ENCODE measurements around the gene PIGT.

Gene PIGT

GRCh38 chr20:45450097-45450818 is 34.3 kb downstream of the PIGT start:
- H3K9me3 Mint-ChIP-seq, result no peaks in the 10 kb centered on the region
- H3K4me1 Mint-ChIP-seq (ENCODE audit: low read depth), result peaks cover 12% of the 10 kb centered on the region
- H3K4me3 Mint-ChIP-seq, result no peak overlapping the region
- H3K27me3 Mint-ChIP-seq (ENCODE audit: low read depth), result peaks cover 10% of the 10 kb centered on the region
- DNase-seq (ENCODE audit: low spot score), result no peak
- no peaks in the 10 kb centered on the region for H3K36me3 Mint-ChIP-seq (ENCODE audit: low read depth)
- no peak overlapping the region for H3K27ac Mint-ChIP-seq

- Mint-ChIP-seq H3K27ac (no peak overlapping the region), H3K9me3 (no peaks in the 10 kb centered on the region), H3K36me3 (ENCODE audit: low read depth) (no peaks in the 10 kb centered on the region), H3K4me3 (no peak overlapping the region), H3K27me3 (ENCODE audit: low read depth) (no peaks in the 10 kb centered on the region), H3K4me1 (ENCODE audit: low read depth) (peaks cover 2% of the 10 kb centered on the region)
- no peak for DNase-seq (ENCODE audit: low spot score)
Measured at GRCh38 chr20:45452238-45452637, 36.3 kb downstream of the PIGT start.

- Mint-ChIP-seq H3K27ac (no peak overlapping the region), H3K4me1 (ENCODE audit: low read depth) (peaks cover 2% of the 10 kb centered on the region)
- no peak for DNase-seq (ENCODE audit: low spot score)
Measured at GRCh38 chr20:45452772-45453691, 37.1 kb downstream of the PIGT start.

GRCh38 chr20:45456632-45457031 is 40.7 kb downstream of the PIGT start:
- H3K27me3 Mint-ChIP-seq (ENCODE audit: low read depth), result no peaks in the 10 kb centered on the region
- H3K9me3 Mint-ChIP-seq, result no peaks in the 10 kb centered on the region
- no peaks in the 10 kb centered on the region for H3K4me1 Mint-ChIP-seq (ENCODE audit: low read depth)
- no peak overlapping the region for H3K4me3 Mint-ChIP-seq
- no peak for DNase-seq (ENCODE audit: low spot score)
- H3K27ac Mint-ChIP-seq, result no peak overlapping the region
- H3K36me3 Mint-ChIP-seq (ENCODE audit: low read depth), result no peaks in the 10 kb centered on the region

More at GRCh38 chr20:45452772-45453691, 37.1 kb downstream of the PIGT start:
- Mint-ChIP-seq H3K36me3 (ENCODE audit: low read depth) (no peaks in the 10 kb centered on the region), H3K27me3 (ENCODE audit: low read depth) (no peaks in the 10 kb centered on the region), H3K9me3 (no peaks in the 10 kb centered on the region), H3K4me3 (no peak overlapping the region)

GRCh38 chr20:45459606-45460005 is 43.7 kb downstream of the PIGT start:
- Mint-ChIP-seq H3K27me3 (ENCODE audit: low read depth) (no peaks in the 10 kb centered on the region), H3K4me1 (ENCODE audit: low read depth) (no peaks in the 10 kb centered on the region), H3K9me3 (no peaks in the 10 kb centered on the region), H3K27ac (no peak overlapping the region), H3K4me3 (no peak overlapping the region), H3K36me3 (ENCODE audit: low read depth) (no peaks in the 10 kb centered on the region)
- no peak for DNase-seq (ENCODE audit: low spot score)

GRCh38 chr20:45461225-45461624 is 45.3 kb downstream of the PIGT start:
- H3K9me3 Mint-ChIP-seq, result no peaks in the 10 kb centered on the region
- no peaks in the 10 kb centered on the region for H3K4me1 Mint-ChIP-seq (ENCODE audit: low read depth)
- DNase-seq (ENCODE audit: low spot score), result no peak
- H3K27me3 Mint-ChIP-seq (ENCODE audit: low read depth), result peaks cover 1% of the 10 kb centered on the region
- H3K36me3 Mint-ChIP-seq (ENCODE audit: low read depth), result no peaks in the 10 kb centered on the region
- no peak overlapping the region for H3K4me3 Mint-ChIP-seq
- no peak overlapping the region for H3K27ac Mint-ChIP-seq

GRCh38 chr20:45462711-45463509 is 47.0 kb downstream of the PIGT start:
- Mint-ChIP-seq H3K36me3 (ENCODE audit: low read depth) (no peaks in the 10 kb centered on the region), H3K9me3 (no peaks in the 10 kb centered on the region), H3K4me1 (ENCODE audit: low read depth) (no peaks in the 10 kb centered on the region), H3K27me3 (ENCODE audit: low read depth) (peaks cover 11% of the 10 kb centered on the region), H3K4me3 (no peak overlapping the region), H3K27ac (no peak overlapping the region)
- no peak for DNase-seq (ENCODE audit: low spot score)

- Mint-ChIP-seq H3K9me3 (no peaks in the 10 kb centered on the region), H3K27me3 (ENCODE audit: low read depth) (peaks cover 18% of the 10 kb centered on the region), H3K4me3 (no peak overlapping the region), H3K4me1 (ENCODE audit: low read depth) (no peaks in the 10 kb centered on the region), H3K27ac (no peak overlapping the region), H3K36me3 (ENCODE audit: low read depth) (no peaks in the 10 kb centered on the region)
- no peak for DNase-seq (ENCODE audit: low spot score)
Measured at GRCh38 chr20:45463709-45464108, 47.8 kb downstream of the PIGT start.

- H3K4me3 Mint-ChIP-seq, result no peak overlapping the region
- peaks cover 32% of the 10 kb centered on the region for H3K27me3 Mint-ChIP-seq (ENCODE audit: low read depth)
- no peaks in the 10 kb centered on the region for H3K4me1 Mint-ChIP-seq (ENCODE audit: low read depth)
- H3K36me3 Mint-ChIP-seq (ENCODE audit: low read depth), result no peaks in the 10 kb centered on the region
- no peak for DNase-seq (ENCODE audit: low spot score)
- no peaks in the 10 kb centered on the region for H3K9me3 Mint-ChIP-seq
- H3K27ac Mint-ChIP-seq, result no peak overlapping the region
Measured at GRCh38 chr20:45465491-45466266, 49.7 kb downstream of the PIGT start.

GRCh38 chr20:45467172-45467571 is 51.2 kb downstream of the PIGT start:
- no peak overlapping the region for H3K27ac Mint-ChIP-seq
- H3K9me3 Mint-ChIP-seq, result no peaks in the 10 kb centered on the region
- H3K4me3 Mint-ChIP-seq, result no peak overlapping the region
- peaks cover 44% of the 10 kb centered on the region for H3K27me3 Mint-ChIP-seq (ENCODE audit: low read depth)
- no peaks in the 10 kb centered on the region for H3K4me1 Mint-ChIP-seq (ENCODE audit: low read depth)
- no peak for DNase-seq (ENCODE audit: low spot score)
- H3K36me3 Mint-ChIP-seq (ENCODE audit: low read depth), result no peaks in the 10 kb centered on the region

GRCh38 chr20:45467861-45468260 is 51.9 kb downstream of the PIGT start:
- H3K27ac Mint-ChIP-seq, result no peak overlapping the region
- H3K9me3 Mint-ChIP-seq, result no peaks in the 10 kb centered on the region
- DNase-seq (ENCODE audit: low spot score), result no peak
- H3K4me1 Mint-ChIP-seq (ENCODE audit: low read depth), result no peaks in the 10 kb centered on the region
- peaks cover 44% of the 10 kb centered on the region for H3K27me3 Mint-ChIP-seq (ENCODE audit: low read depth)
- H3K36me3 Mint-ChIP-seq (ENCODE audit: low read depth), result no peaks in the 10 kb centered on the region
- no peak overlapping the region for H3K4me3 Mint-ChIP-seq

GRCh38 chr20:45469336-45470261 is 53.7 kb downstream of the PIGT start, which contains the start of gene WFDC2:
TSS of gene WFDC2 (plus strand) at chr20:45469753. CDS start at chr20:45469782, 29 bp downstream.
- no peak for DNase-seq (ENCODE audit: low spot score)
- no peak within 1 kb of the TSS for H3K27ac Mint-ChIP-seq
- peak within 1 kb of the TSS; percentile 19 for H3K4me3 Mint-ChIP-seq
- H3K9me3 Mint-ChIP-seq, result no peaks in the 10 kb centered on the region
- no peaks in the 10 kb centered on the region for H3K4me1 Mint-ChIP-seq (ENCODE audit: low read depth)
- H3K36me3 Mint-ChIP-seq (ENCODE audit: low read depth), result no peaks in the 10 kb centered on the region
- peaks cover 44% of the 10 kb centered on the region for H3K27me3 Mint-ChIP-seq (ENCODE audit: low read depth)
